Heart left ventricle (tissue), 16 donors: Measurements from ENCODE around the gene ITM2C. TPM values are rescaled to one million over a fixed set of nuclear protein-coding genes. Genes with fewer than 3 reads are reported as not detected.
A peak's percentile ranks its signal among the peaks of the same experiment; 100 is the strongest.

Experiments
- ATAC-seq, 4 donors: fragments of 200-7000 bp; cut with Tn5 transposase; one replicate each; pipeline ENCODE4 v1.9.1; 2020 to 2022; ENCODE audit warnings: moderate library complexity in 4 of 4, mild to moderate bottlenecking in 3 of 4, moderate number of reproducible peaks in 1 of 4
- DNase-seq, 5 donors: peaks; one replicate each; pipeline ENCODE4 v3.0.0-alpha.2; 2020
- H3K27ac ChIP-seq, 12 donors: fragments of 200-600 bp; sonication (generic) in 4 of 12; one replicate each; pipeline versions ENCODE4 v1.5.0 to v1.8.0; 2016 to 2022; ENCODE audit warnings: mild to moderate bottlenecking in 2 of 12
- H3K27me3 ChIP-seq, 9 donors: fragments of 200-600 bp; sonication (generic) in 2 of 9; one replicate each; pipeline versions ENCODE4 v1.5.1 to v1.8.0; 2016 to 2022; ENCODE audit warnings: mild to moderate bottlenecking in 3 of 9
- H3K36me3 ChIP-seq, 9 donors: fragments of 200-600 bp; sonication (generic) in 2 of 9; one replicate each; pipeline versions ENCODE4 v1.5.0 to v1.8.0; 2018 to 2022; ENCODE audit warnings: mild to moderate bottlenecking in 2 of 9
- H3K4me1 ChIP-seq, 12 donors: fragments of 200-600 bp; sonication (generic) in 4 of 12; one replicate each; pipeline versions ENCODE4 v1.5.0 to v1.8.0; 2016 to 2022; ENCODE audit warnings: mild to moderate bottlenecking in 3 of 12
- H3K4me3 ChIP-seq, 12 donors: fragments of 200-600 bp; sonication (generic) in 4 of 12; one replicate each; pipeline versions ENCODE4 v1.5.0 to v1.8.0; 2017 to 2022; ENCODE audit warnings: mild to moderate bottlenecking in 9 of 12, moderate library complexity in 4 of 12
- H3K9me3 ChIP-seq, 12 donors: fragments of 200-600 bp; sonication (generic) in 4 of 12; one replicate each; pipeline versions ENCODE4 v1.5.0 to v1.8.0; 2016 to 2022; ENCODE audit warnings: mild to moderate bottlenecking in 1 of 12
- POLR2A ChIP-seq, 2 donors: fragments of 450-650 bp; IDR thresholded peaks; one replicate each; pipeline ENCODE4 v1.6.1; 2017; ENCODE audit warnings: antibody characterized with exemption in 2 of 2, mild to moderate bottlenecking in 2 of 2, moderate library complexity in 2 of 2
- WGBS, 4 donors: extraction: QIAGEN DNeasy Blood & Tissue Kit in 2 of 4; methylation state at CpG; one replicate each; pipeline versions ENCODE4 v1.1.5 to v1.1.7; 2013 to 2018; 5-methylcytosine and 5-hydroxymethylcytosine counted together
- intact Hi-C, 10 donors: fragments of 100-400 bp; cut with DNase I; formaldehyde crosslinking; loops; one replicate each; pipeline versions ENCODE4 v1.11.1 to v1.14.2; 2022
- polyA plus RNA-seq, 2 donors: library from polyadenylated mRNA; stranded (reverse); fragments of 200-250 nt; gene quantifications; one replicate each; pipeline ENCODE4 v1.2.3, GENCODE V29; 2013
- total RNA-seq, 9 donors: library from RNA; depleted of rRNA in 2 of 9; stranded (reverse); fragments of >200 nt in 2 of 9; fragmentation: NEBNext Ultra II Directional in 3 of 9; extraction: Animal tissue kit (Norgen Biotek cat#: 25700) in 3 of 9; gene quantifications; one replicate each; pipeline versions ENCODE4 v1.1.0 to v1.2.4, GENCODE V29; 2016 to 2023
- TF ChIP-seq, protein P1 (sequence below), 12 donors: fragments of 200-600 bp; sonication (generic) in 4 of 12; IDR thresholded peaks; one replicate each; pipeline versions ENCODE4 v1.5.0 to v1.8.0; 2018 to 2022; ENCODE audit warnings: antibody characterized with exemption in 12 of 12, mild to moderate bottlenecking in 5 of 12
- donor health status: ischemic (EF 13 %, LVEDD 7.1; RV severe dilation, severe dysfunction).
- donor health status: healthy with polysubstance abuse.
- donor health status: DM: no; HTN: yes; CAD: no.
- donor health status: DM: no; HTN: no; CAD: no.
- donor health status: ischemic (EF 25% LVEDD 6.9; RV normal size, moderate dysfunction).
- donor health status: ischemic (EF 25% LVEDD 5.7; RV mildly dilated, moderate dysfunction).
- donor health status: healthy.
- donor health status: DM: yes; HTN: yes; CAD: no.
- donor health status: ischemic (EF 35%, LVEDD 5.7; RV mildly dilated, moderate dysfunction).
- donor health status: nonischemic (EF 11% LVEDD 7.7; RV severe dilation, severe dysfunction).
- donor health status: DM: yes; HTN: yes; CAD: no.
- donor health status: PGD.
- donor health status: ischemic (EF 29% LVEDD 5.4; RV normal size, mild dysfunction).
- donor health status: nonischemic (EF 23%, LVEDD 6.1; RV moderate dilation, normal function).

ITM2C gene
- total and polyA plus RNA-seq, 11 donors = 19.7 to 36.6 (median 26.0) TPM

DNA sequence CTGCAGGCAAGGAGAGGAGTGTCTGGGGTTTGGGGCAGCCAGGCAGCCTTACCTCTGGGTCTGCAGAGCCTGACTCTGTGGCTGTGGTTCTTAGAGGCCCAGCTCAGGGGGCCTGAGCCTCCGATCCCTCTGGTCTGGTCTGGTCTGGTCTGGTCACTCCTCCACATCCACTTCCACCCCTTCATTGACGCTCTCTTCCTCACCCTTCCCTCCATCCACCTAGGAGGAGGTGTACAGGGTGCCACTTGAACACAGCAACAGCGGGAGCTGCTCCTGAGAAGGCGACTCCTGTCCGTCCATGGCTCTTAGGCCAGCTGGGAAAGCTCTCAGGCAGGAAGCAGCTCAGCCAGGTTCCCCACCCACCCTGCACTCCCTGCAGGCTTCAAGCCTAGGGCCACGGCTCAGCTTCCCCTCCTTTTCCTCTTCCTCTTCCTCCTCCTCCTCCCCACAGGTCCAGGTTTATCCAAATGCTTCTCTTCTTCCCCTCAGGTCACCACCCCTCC, 43.4 kb downstream of the ITM2C start:
- Histone ChIP-seq H3K27me3 (no peaks in the 10 kb centered on the region), H3K4me3 (peak overlapping the region in 7 of 12 donors; percentile 1 to 44 (median 24)), H3K27ac (peak overlapping the region in 4 of 12 donors; percentile 8 to 52 (median 24)), H3K9me3 (no peaks in the 10 kb centered on the region), H3K4me1 (peaks cover 0 to 13% (median 0%) of the 10 kb centered on the region in 12 donors), H3K36me3 (no peaks in the 10 kb centered on the region)
- TF ChIP-seq, protein P1, sequence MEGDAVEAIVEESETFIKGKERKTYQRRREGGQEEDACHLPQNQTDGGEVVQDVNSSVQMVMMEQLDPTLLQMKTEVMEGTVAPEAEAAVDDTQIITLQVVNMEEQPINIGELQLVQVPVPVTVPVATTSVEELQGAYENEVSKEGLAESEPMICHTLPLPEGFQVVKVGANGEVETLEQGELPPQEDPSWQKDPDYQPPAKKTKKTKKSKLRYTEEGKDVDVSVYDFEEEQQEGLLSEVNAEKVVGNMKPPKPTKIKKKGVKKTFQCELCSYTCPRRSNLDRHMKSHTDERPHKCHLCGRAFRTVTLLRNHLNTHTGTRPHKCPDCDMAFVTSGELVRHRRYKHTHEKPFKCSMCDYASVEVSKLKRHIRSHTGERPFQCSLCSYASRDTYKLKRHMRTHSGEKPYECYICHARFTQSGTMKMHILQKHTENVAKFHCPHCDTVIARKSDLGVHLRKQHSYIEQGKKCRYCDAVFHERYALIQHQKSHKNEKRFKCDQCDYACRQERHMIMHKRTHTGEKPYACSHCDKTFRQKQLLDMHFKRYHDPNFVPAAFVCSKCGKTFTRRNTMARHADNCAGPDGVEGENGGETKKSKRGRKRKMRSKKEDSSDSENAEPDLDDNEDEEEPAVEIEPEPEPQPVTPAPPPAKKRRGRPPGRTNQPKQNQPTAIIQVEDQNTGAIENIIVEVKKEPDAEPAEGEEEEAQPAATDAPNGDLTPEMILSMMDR (IDR thresholded peaks at IDR 0.05) = no peak
- no peak for TF ChIP-seq POLR2A (IDR thresholded peaks at IDR 0.05)
- WGBS, 4 donors = 59 to 74% (median 65%) methylated on average over 5 to 6 of the region's 6 CpGs
- intact Hi-C loops = loop anchor here in 3 of 10 donors (2.0 to 10.0 kb wide), 3 partner anchors 59 to 147 kb away; partner anchors contain the start of gene PSMD1 (in 1 of the 3)
- DNase-seq (peak in 2 of 5 donors; percentile 23 to 50), ATAC-seq (peak in 3 of 4 donors; percentile 36 to 77 (median 68))

GRCh38 chr2:230908595-230909191, 44.0 kb downstream of the ITM2C start:
- intact Hi-C loops = loop anchor here in 3 of 10 donors (2.0 to 10.0 kb wide), 3 partner anchors 60 to 146 kb away; partner anchors contain the start of gene PSMD1 (in 1 of the 3)
- 49 to 71% (median 60%) methylated on average over 8 to 10 of the region's 10 CpGs for WGBS, 4 donors
- peak overlapping the region in 5 of 12 donors; percentile 8 to 52 (median 15) for H3K27ac ChIP-seq

GRCh38 chr2:230909841-230910545, 45.3 kb downstream of the ITM2C start:
- Histone ChIP-seq H3K36me3 (no peaks in the 10 kb centered on the region), H3K9me3 (no peaks in the 10 kb centered on the region), H3K27me3 (peaks cover 0 to 3% (median 0%) of the 10 kb centered on the region in 9 donors), H3K4me1 (peaks cover 0 to 13% (median 0%) of the 10 kb centered on the region in 12 donors), H3K4me3 (no peak overlapping the region), H3K27ac (no peak overlapping the region)
- TF ChIP-seq POLR2A (IDR thresholded peaks at IDR 0.05) = no peak
- TF ChIP-seq, protein P1 (IDR thresholded peaks at IDR 0.05) = no peak
- DNase-seq (peak in 2 of 5 donors; percentile 6 to 45), ATAC-seq (no peak)
- intact Hi-C loops = loop anchor here in 4 of 10 donors (2.0 to 10.0 kb wide), 6 partner anchors 43 to 145 kb away; partner anchors contain the start of gene PSMD1 (in 1 of the 4)
- WGBS, 4 donors = 81 to 92% (median 84%) methylated on average over 16 to 18 of the region's 18 CpGs

More at GRCh38 chr2:230908595-230909191, 44.0 kb downstream of the ITM2C start:
- Histone ChIP-seq H3K36me3 (no peaks in the 10 kb centered on the region), H3K9me3 (no peaks in the 10 kb centered on the region), H3K4me1 (peaks cover 0 to 13% (median 0%) of the 10 kb centered on the region in 12 donors), H3K27me3 (no peaks in the 10 kb centered on the region), H3K4me3 (peak overlapping the region in 3 of 12 donors; percentile 11 to 44 (median 25))
- TF ChIP-seq, protein P1 (IDR thresholded peaks at IDR 0.05) = no peak
- no peak for TF ChIP-seq POLR2A (IDR thresholded peaks at IDR 0.05)
- peak in 3 of 4 donors; percentile 15 to 59 (median 52) for ATAC-seq
- DNase-seq = peak in 2 of 5 donors; percentile 18 to 51
